ENCODE results near the gene IFNA1.
"Not testable (repeated sequence)": the region's sequence is repeated elsewhere in the genome, so short reads cannot be mapped to it uniquely, and the experiment has no call there.

The IFNA1 gene

GRCh38 chr9:21443849-21444625 is 3.8 kb downstream of the IFNA1 start:
- H3K27me3 ChIP-seq (ENCODE audit: insufficient read depth, poor library complexity, severe bottlenecking), result no peaks in the 10 kb centered on the region
- no peak overlapping the region for H3K4me3 ChIP-seq (replicated peaks; ENCODE audit: insufficient read depth, low read length)
- H3K27ac ChIP-seq (replicated peaks), result no peak overlapping the region
- DNase-seq (ENCODE audit: low read depth in 1 of 2, low spot score in 1 of 2), result peak in 1 of 2 experiments; percentile 57
- no peak for TF ChIP-seq POLR2AphosphoS5 (IDR thresholded peaks at IDR 0.05; ENCODE audit: low read depth)
- TF ChIP-seq GABPA (IDR thresholded peaks at IDR 0.05; ENCODE audit: low read depth), result no peak
- no peak for TF ChIP-seq REST (IDR thresholded peaks at IDR 0.05; ENCODE audit: insufficient replicate concordance, low read depth)
- no peak for TF ChIP-seq CTCF (IDR thresholded peaks at IDR 0.05; ENCODE audit: insufficient read depth, low read length)
- peak; percentile 77 for TF ChIP-seq SPI1 (IDR thresholded peaks at IDR 0.05; ENCODE audit: borderline replicate concordance, low read depth)

- not testable (repeated sequence) for H3K27ac ChIP-seq (replicated peaks); H3K27me3 ChIP-seq (ENCODE audit: insufficient read depth, poor library complexity, severe bottlenecking); DNase-seq (ENCODE audit: low read depth in 1 of 2, low spot score in 1 of 2); H3K4me3 ChIP-seq (replicated peaks; ENCODE audit: insufficient read depth, low read length)
These were observed 9.1 kb downstream of the IFNA1 start for GRCh38 chr9:21449312-21449711.

GRCh38 chr9:21450733-21451394 is 10.6 kb downstream of the IFNA1 start:
- no peaks in the 10 kb centered on the region for H3K27me3 ChIP-seq (ENCODE audit: insufficient read depth, poor library complexity, severe bottlenecking)
- DNase-seq (ENCODE audit: low read depth in 1 of 2, low spot score in 1 of 2), result no peak
- TF ChIP-seq REST (IDR thresholded peaks at IDR 0.05; ENCODE audit: insufficient replicate concordance, low read depth) (no peak), SPI1 (IDR thresholded peaks at IDR 0.05; ENCODE audit: borderline replicate concordance, low read depth) (no peak), CTCF (IDR thresholded peaks at IDR 0.05; ENCODE audit: insufficient read depth, low read length) (no peak), GABPA (IDR thresholded peaks at IDR 0.05; ENCODE audit: low read depth) (no peak), POLR2AphosphoS5 (IDR thresholded peaks at IDR 0.05; ENCODE audit: low read depth) (no peak)
- no peak overlapping the region for H3K27ac ChIP-seq (replicated peaks)
- H3K4me3 ChIP-seq (replicated peaks; ENCODE audit: insufficient read depth, low read length), result no peak overlapping the region

- no peak overlapping the region for H3K27ac ChIP-seq (replicated peaks)
- DNase-seq (ENCODE audit: low read depth in 1 of 2, low spot score in 1 of 2), result no peak
- no peak overlapping the region for H3K4me3 ChIP-seq (replicated peaks; ENCODE audit: insufficient read depth, low read length)
- no peaks in the 10 kb centered on the region for H3K27me3 ChIP-seq (ENCODE audit: insufficient read depth, poor library complexity, severe bottlenecking)
- TF ChIP-seq GABPA (IDR thresholded peaks at IDR 0.05; ENCODE audit: low read depth) (no peak), POLR2AphosphoS5 (IDR thresholded peaks at IDR 0.05; ENCODE audit: low read depth) (no peak), SPI1 (IDR thresholded peaks at IDR 0.05; ENCODE audit: borderline replicate concordance, low read depth) (no peak), CTCF (IDR thresholded peaks at IDR 0.05; ENCODE audit: insufficient read depth, low read length) (no peak), REST (IDR thresholded peaks at IDR 0.05; ENCODE audit: insufficient replicate concordance, low read depth) (no peak)
These were observed 12.4 kb downstream of the IFNA1 start for GRCh38 chr9:21452681-21453080.
